ENCODE measurements around the gene SLX4IP. TPM values are rescaled to one million over a fixed set of nuclear protein-coding genes. Genes with fewer than 3 reads are reported as not detected.
A peak's percentile ranks its signal among the peaks of the same experiment; 100 is the strongest.

Gene SLX4IP
- total RNA-seq, 1 donor from 2014 or later, result 5.3 TPM

DNA sequence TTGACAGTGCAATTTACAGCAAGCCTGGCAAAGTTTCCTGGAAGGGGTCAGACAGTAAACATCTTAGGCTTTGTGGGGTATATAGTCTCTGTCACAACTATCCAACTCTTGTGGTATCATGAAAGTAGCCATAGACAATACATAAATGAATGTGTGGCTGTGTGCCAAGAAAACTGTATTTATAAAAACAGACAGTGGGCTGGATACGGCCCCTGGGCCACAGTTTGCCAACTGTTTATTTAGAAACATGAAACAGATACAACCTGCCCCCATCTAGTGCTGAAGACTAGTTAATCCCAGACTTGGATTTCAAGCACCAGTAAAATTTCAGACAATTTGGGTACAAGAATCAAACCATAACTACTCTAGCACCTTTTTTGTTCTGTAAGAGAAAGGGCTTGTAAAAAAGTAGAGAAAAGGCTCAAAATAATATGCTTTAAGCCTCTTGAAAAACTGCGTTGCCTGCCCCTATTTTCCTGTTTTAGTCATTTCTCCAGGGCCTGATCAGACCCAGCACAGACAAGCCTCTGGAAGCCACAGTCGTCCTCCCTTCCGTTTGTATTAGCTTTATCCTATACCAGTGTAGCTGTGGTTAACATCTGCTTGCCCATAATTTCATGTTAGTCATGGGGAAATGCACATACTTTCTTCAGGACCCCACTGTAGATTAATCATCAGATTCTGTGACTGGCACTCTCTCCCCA lies 207.9 kb downstream of the SLX4IP start:
- peak overlapping the region; percentile 1 for H3K9ac ChIP-seq (ENCODE audit: low read length)
- H3K36me3 ChIP-seq (ENCODE audit: insufficient read depth, low read length), result peaks cover 81% of the 10 kb centered on the region
- Mint-ChIP-seq H3K27ac (ENCODE audit: unreplicated experiment) (peak overlapping the region; percentile 87), H3K9me3 (ENCODE audit: unreplicated experiment) (no peaks in the 10 kb centered on the region), H3K4me1 (ENCODE audit: low read depth, unreplicated experiment) (peaks cover 53% of the 10 kb centered on the region), H3K27me3 (ENCODE audit: low read depth, unreplicated experiment) (no peaks in the 10 kb centered on the region), H3K36me3 (ENCODE audit: low read depth, unreplicated experiment) (peaks cover 47% of the 10 kb centered on the region), H3K4me3 (ENCODE audit: unreplicated experiment) (no peak overlapping the region)
- peaks cover 41% of the 10 kb centered on the region for H4K20me1 ChIP-seq (ENCODE audit: insufficient read depth, low read length)
- H3K4me1 ChIP-seq (ENCODE audit: insufficient read depth, low read length), result peaks cover 28% of the 10 kb centered on the region
- no peaks in the 10 kb centered on the region for H3K9me3 ChIP-seq (ENCODE audit: insufficient read depth, low read depth, low read length)
- H3K79me2 ChIP-seq (ENCODE audit: insufficient read depth, low read length), result peaks cover 12% of the 10 kb centered on the region
- no peaks in the 10 kb centered on the region for H3K27me3 ChIP-seq (ENCODE audit: insufficient read depth, low read length)
- H3K4me3 ChIP-seq (ENCODE audit: insufficient read depth, low read depth, low read length), result no peak overlapping the region
- H3K4me2 ChIP-seq (ENCODE audit: low read length), result no peak overlapping the region
- peak overlapping the region; percentile 9 for H3K27ac ChIP-seq (ENCODE audit: low read depth, low read length)
- no peak for FAIRE-seq
- peak; percentile 35 for DNase-seq (ENCODE audit: low read depth)
- H2AFZ ChIP-seq (ENCODE audit: low read depth, low read length), result no peak overlapping the region
- TF ChIP-seq EZH2 (IDR thresholded peaks at IDR 0.05; ENCODE audit: insufficient read depth, low read length), result no peak
- TF ChIP-seq, protein P1, sequence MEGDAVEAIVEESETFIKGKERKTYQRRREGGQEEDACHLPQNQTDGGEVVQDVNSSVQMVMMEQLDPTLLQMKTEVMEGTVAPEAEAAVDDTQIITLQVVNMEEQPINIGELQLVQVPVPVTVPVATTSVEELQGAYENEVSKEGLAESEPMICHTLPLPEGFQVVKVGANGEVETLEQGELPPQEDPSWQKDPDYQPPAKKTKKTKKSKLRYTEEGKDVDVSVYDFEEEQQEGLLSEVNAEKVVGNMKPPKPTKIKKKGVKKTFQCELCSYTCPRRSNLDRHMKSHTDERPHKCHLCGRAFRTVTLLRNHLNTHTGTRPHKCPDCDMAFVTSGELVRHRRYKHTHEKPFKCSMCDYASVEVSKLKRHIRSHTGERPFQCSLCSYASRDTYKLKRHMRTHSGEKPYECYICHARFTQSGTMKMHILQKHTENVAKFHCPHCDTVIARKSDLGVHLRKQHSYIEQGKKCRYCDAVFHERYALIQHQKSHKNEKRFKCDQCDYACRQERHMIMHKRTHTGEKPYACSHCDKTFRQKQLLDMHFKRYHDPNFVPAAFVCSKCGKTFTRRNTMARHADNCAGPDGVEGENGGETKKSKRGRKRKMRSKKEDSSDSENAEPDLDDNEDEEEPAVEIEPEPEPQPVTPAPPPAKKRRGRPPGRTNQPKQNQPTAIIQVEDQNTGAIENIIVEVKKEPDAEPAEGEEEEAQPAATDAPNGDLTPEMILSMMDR (IDR thresholded peaks at IDR 0.05; ENCODE audit: insufficient read depth, low read depth, low read length), result no peak

DNA sequence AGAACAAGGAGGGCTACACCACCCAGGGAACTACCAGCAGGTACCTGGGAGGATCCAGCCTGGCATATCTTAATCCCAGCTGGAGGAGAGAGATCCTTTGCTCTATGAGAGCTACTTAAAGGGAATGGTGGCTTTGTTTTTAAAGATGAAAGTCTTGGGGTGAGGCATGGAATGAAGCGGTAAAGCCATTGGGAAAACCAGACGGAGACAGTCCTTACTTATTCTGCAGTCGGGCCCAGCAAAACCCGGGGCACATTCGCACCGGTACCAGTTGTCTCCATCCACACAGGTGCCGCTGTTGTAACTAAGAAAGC lies 208.4 kb downstream of the SLX4IP start:
- Mint-ChIP-seq H3K9me3 (ENCODE audit: unreplicated experiment) (no peaks in the 10 kb centered on the region), H3K36me3 (ENCODE audit: low read depth, unreplicated experiment) (peaks cover 48% of the 10 kb centered on the region), H3K4me1 (ENCODE audit: low read depth, unreplicated experiment) (peaks cover 51% of the 10 kb centered on the region), H3K27ac (ENCODE audit: unreplicated experiment) (peak overlapping the region; percentile 87), H3K4me3 (ENCODE audit: unreplicated experiment) (no peak overlapping the region), H3K27me3 (ENCODE audit: low read depth, unreplicated experiment) (no peaks in the 10 kb centered on the region)
- Histone ChIP-seq H4K20me1 (ENCODE audit: insufficient read depth, low read length) (peaks cover 46% of the 10 kb centered on the region), H3K79me2 (ENCODE audit: insufficient read depth, low read length) (peaks cover 10% of the 10 kb centered on the region), H3K9ac (ENCODE audit: low read length) (no peak overlapping the region), H3K27me3 (ENCODE audit: insufficient read depth, low read length) (no peaks in the 10 kb centered on the region), H2AFZ (ENCODE audit: low read depth, low read length) (no peak overlapping the region), H3K9me3 (ENCODE audit: insufficient read depth, low read depth, low read length) (no peaks in the 10 kb centered on the region), H3K4me3 (ENCODE audit: insufficient read depth, low read depth, low read length) (no peak overlapping the region), H3K27ac (ENCODE audit: low read depth, low read length) (no peak overlapping the region), H3K4me1 (ENCODE audit: insufficient read depth, low read length) (peaks cover 29% of the 10 kb centered on the region), H3K4me2 (ENCODE audit: low read length) (no peak overlapping the region), H3K36me3 (ENCODE audit: insufficient read depth, low read length) (peaks cover 81% of the 10 kb centered on the region)
- FAIRE-seq, result no peak
- DNase-seq (ENCODE audit: low read depth), result no peak
- TF ChIP-seq EZH2 (IDR thresholded peaks at IDR 0.05; ENCODE audit: insufficient read depth, low read length), result no peak
- TF ChIP-seq, protein P1 (IDR thresholded peaks at IDR 0.05; ENCODE audit: insufficient read depth, low read depth, low read length), result no peak

DNA sequence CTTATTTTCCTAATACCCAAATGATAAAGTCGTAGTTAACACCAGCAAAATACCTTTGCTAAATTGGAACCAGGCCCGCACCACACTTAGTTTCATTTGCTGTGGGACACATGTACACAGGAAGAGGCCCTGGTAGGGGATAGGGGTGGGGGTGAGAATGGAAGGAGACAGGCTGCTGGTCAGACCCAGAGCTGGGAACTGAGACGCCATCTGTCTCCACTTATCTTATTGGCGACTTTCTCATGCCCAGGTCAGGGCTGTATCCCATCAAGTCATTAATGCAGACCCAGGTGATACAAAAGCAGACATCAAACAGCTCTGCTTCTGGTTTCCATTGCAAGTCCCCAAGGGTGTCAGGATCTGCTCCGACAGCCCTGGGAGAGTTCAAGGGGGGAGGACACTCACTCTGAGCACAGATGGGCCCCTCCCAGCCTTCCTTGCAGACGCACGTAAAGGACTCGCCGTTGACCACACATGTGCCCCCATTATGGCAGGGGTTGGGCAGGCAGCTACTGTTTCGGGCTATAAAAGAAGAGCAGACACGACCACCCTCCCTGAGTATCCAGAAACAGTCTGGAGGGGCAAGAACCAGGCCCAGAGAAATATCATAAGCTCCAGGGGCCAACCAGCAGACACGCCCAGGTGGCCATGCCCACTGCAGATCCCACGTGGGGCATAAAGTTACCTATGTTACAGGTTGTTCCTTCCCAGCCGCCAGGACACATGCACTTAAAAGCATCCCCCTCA lies 209.5 kb downstream of the SLX4IP start:
- Histone ChIP-seq H3K9me3 (ENCODE audit: insufficient read depth, low read depth, low read length) (no peaks in the 10 kb centered on the region), H3K27me3 (ENCODE audit: insufficient read depth, low read length) (no peaks in the 10 kb centered on the region), H3K4me3 (ENCODE audit: insufficient read depth, low read depth, low read length) (no peak overlapping the region), H3K27ac (ENCODE audit: low read depth, low read length) (no peak overlapping the region), H3K79me2 (ENCODE audit: insufficient read depth, low read length) (peaks cover 5% of the 10 kb centered on the region), H2AFZ (ENCODE audit: low read depth, low read length) (no peak overlapping the region), H3K4me1 (ENCODE audit: insufficient read depth, low read length) (peaks cover 30% of the 10 kb centered on the region), H3K9ac (ENCODE audit: low read length) (no peak overlapping the region), H4K20me1 (ENCODE audit: insufficient read depth, low read length) (peaks cover 46% of the 10 kb centered on the region), H3K4me2 (ENCODE audit: low read length) (no peak overlapping the region), H3K36me3 (ENCODE audit: insufficient read depth, low read length) (peaks cover 74% of the 10 kb centered on the region)
- peaks cover 50% of the 10 kb centered on the region for H3K36me3 Mint-ChIP-seq (ENCODE audit: low read depth, unreplicated experiment)
- H3K4me1 Mint-ChIP-seq (ENCODE audit: low read depth, unreplicated experiment), result peaks cover 58% of the 10 kb centered on the region
- H3K4me3 Mint-ChIP-seq (ENCODE audit: unreplicated experiment), result no peak overlapping the region
- DNase-seq (ENCODE audit: low read depth) (no peak), FAIRE-seq (no peak)
- H3K9me3 Mint-ChIP-seq (ENCODE audit: unreplicated experiment), result no peaks in the 10 kb centered on the region
- peak overlapping the region; percentile 43 for H3K27ac Mint-ChIP-seq (ENCODE audit: unreplicated experiment)
- no peak for TF ChIP-seq EZH2 (IDR thresholded peaks at IDR 0.05; ENCODE audit: insufficient read depth, low read length)
- TF ChIP-seq, protein P1 (IDR thresholded peaks at IDR 0.05; ENCODE audit: insufficient read depth, low read depth, low read length), result no peak
- no peaks in the 10 kb centered on the region for H3K27me3 Mint-ChIP-seq (ENCODE audit: low read depth, unreplicated experiment)

Data from astrocyte (in vitro differentiated cells and primary cell).